DOHH2 (cell line): Measurements from ENCODE around the gene TRIM5.
"Not testable (repeated sequence)": the region's sequence is repeated elsewhere in the genome, so short reads cannot be mapped to it uniquely, and the experiment has no call there.

ENCODE experiments used
- H3F3A ChIP-seq: fragments of 200-600 bp; sonication (generic), shearing (Covaris generic); 2 replicates; pipeline ENCODE4 v1.6.0; 2016; ENCODE audit warnings: antibody characterized with exemption, mild to moderate bottlenecking; ENCODE audit not compliant: control insufficient read depth, insufficient read depth
- H3K27ac ChIP-seq: fragments of 200-600 bp; sonication (generic); 2 replicates; pipeline ENCODE4 v1.5.1; 2014; ENCODE audit warnings: low read depth, mild to moderate bottlenecking, low read length, moderate library complexity
- H3K27me3 ChIP-seq: fragments of 200-600 bp; sonication (generic); 2 replicates; pipeline ENCODE4 v1.6.1; 2014; ENCODE audit warnings: mild to moderate bottlenecking, low read length, mixed read lengths; ENCODE audit not compliant: control insufficient read depth
- H3K36me3 ChIP-seq: fragments of 200-600 bp; sonication (generic); 2 replicates; pipeline ENCODE4 v1.6.1; 2014; ENCODE audit warnings: mild to moderate bottlenecking, low read length, moderate library complexity, mixed read lengths; ENCODE audit not compliant: control insufficient read depth
- H3K4me1 ChIP-seq: fragments of 200-600 bp; sonication (generic); 2 replicates; pipeline ENCODE4 v1.6.1; 2014; ENCODE audit warnings: mild to moderate bottlenecking, low read length, mixed read lengths; ENCODE audit not compliant: control insufficient read depth
- H3K4me2 ChIP-seq: fragments of 200-600 bp; sonication (generic); 2 replicates; pipeline ENCODE4 v1.6.0; 2014; ENCODE audit warnings: mild to moderate bottlenecking, low read length, moderate library complexity
- H3K4me3 ChIP-seq: fragments of 200-600 bp; sonication (generic); 2 replicates; pipeline ENCODE4 v1.5.1; 2014; ENCODE audit warnings: mild to moderate bottlenecking, low read length, mixed read lengths
- H3K79me2 ChIP-seq: fragments of 200-600 bp; sonication (generic); 2 replicates; pipeline ENCODE4 v1.6.1; 2014; ENCODE audit warnings: mild to moderate bottlenecking, low read length, mixed read lengths; ENCODE audit not compliant: control insufficient read depth
- H3K9me2 ChIP-seq: fragments of 200-600 bp; sonication (generic); replicated peaks from 2 replicates; pipeline ENCODE4 v1.6.1; 2014; ENCODE audit warnings: mild to moderate bottlenecking, low read length, mixed read lengths; ENCODE audit not compliant: control insufficient read depth
- H3K9me3 ChIP-seq: fragments of 200-600 bp; sonication (generic); 2 replicates; pipeline ENCODE4 v1.6.1; 2014; ENCODE audit warnings: antibody characterized with exemption, low read length, mixed read lengths; ENCODE audit not compliant: control insufficient read depth, insufficient read depth
- H4K20me1 ChIP-seq: fragments of 200-600 bp; sonication (generic); 2 replicates; pipeline ENCODE4 v1.6.0; 2014; ENCODE audit warnings: low read depth, mild to moderate bottlenecking, antibody characterized with exemption, low read length, moderate library complexity; ENCODE audit not compliant: control insufficient read depth, insufficient read depth
- EZH2phosphoT487 ChIP-seq: fragments of 200-600 bp; sonication (generic); IDR thresholded peaks from 2 replicates; pipeline ENCODE4 v1.6.1; 2017; ENCODE audit warnings: borderline replicate concordance, mild to moderate bottlenecking, antibody characterized with exemption, low read length, moderate library complexity, mixed read lengths
- TF ChIP-seq, protein P1 (sequence below): fragments of 200-600 bp; sonication (generic); IDR thresholded peaks from one replicate; pipeline ENCODE4 v1.5.1; 2014; ENCODE audit warnings: antibody characterized with exemption, mild to moderate bottlenecking, low read depth, low read length; ENCODE audit not compliant: poor library complexity, severe bottlenecking

TRIM5 gene

GRCh38 chr11:5722622-5723021 lies 37.7 kb upstream of the TRIM5 start:
- Histone ChIP-seq H3K4me1 (no peaks in the 10 kb centered on the region), H3K27ac (no peak overlapping the region), H3K79me2 (no peaks in the 10 kb centered on the region), H3K36me3 (no peaks in the 10 kb centered on the region), H3K9me3 (no peaks in the 10 kb centered on the region), H3K4me3 (no peak overlapping the region), H3F3A (no peaks in the 10 kb centered on the region), H3K27me3 (peaks cover 3% of the 10 kb centered on the region; the same call in 1 of the 2 replicates), H4K20me1 (no peaks in the 10 kb centered on the region), H3K9me2 (no peaks in the 10 kb centered on the region), H3K4me2 (no peak overlapping the region)
- TF ChIP-seq EZH2phosphoT487, result no peak
- TF ChIP-seq, protein P1, sequence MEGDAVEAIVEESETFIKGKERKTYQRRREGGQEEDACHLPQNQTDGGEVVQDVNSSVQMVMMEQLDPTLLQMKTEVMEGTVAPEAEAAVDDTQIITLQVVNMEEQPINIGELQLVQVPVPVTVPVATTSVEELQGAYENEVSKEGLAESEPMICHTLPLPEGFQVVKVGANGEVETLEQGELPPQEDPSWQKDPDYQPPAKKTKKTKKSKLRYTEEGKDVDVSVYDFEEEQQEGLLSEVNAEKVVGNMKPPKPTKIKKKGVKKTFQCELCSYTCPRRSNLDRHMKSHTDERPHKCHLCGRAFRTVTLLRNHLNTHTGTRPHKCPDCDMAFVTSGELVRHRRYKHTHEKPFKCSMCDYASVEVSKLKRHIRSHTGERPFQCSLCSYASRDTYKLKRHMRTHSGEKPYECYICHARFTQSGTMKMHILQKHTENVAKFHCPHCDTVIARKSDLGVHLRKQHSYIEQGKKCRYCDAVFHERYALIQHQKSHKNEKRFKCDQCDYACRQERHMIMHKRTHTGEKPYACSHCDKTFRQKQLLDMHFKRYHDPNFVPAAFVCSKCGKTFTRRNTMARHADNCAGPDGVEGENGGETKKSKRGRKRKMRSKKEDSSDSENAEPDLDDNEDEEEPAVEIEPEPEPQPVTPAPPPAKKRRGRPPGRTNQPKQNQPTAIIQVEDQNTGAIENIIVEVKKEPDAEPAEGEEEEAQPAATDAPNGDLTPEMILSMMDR, result no peak

DNA sequence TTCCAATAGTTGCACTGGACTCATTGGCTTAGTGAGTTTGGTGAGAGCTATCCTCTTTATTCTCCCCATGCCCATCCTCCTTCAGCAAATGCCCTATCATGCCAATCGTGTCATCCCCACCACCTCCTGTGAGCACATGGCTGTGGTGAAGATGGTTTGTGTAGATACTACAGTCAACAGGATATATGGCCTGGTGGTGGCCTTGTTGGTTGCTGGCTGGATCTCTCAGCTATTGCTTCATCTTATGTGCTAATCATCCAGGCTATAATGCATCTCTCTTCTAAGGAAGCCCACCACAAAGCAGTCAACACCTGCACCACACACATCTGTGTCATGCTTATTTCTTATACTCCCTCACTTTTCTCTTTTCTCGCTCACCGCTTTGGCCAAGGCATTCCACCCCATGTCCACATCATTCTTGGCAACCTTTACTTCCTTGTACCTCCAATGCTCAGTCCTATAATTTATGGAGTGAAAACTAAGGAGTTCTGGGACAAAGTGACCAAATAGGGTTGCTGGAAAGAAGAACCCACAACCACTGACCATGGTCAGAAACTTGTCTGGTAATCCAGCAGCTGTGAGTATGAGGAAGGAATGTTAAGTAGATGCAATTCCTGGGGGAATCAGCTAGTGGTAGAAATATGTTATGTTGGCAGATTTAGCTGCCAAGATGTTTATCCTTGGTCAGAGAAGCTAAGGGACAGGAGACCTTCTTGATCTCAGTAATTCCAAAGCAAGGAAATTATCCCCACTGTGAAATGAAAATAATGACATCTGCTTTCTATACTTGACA lies 35.0 kb upstream of the TRIM5 start:
- Histone ChIP-seq H3K27ac (no peak overlapping the region), H4K20me1 (no peaks in the 10 kb centered on the region), H3K4me1 (no peaks in the 10 kb centered on the region), H3K27me3 (no peaks in the 10 kb centered on the region), H3F3A (no peaks in the 10 kb centered on the region), H3K79me2 (no peaks in the 10 kb centered on the region), H3K9me2 (no peaks in the 10 kb centered on the region), H3K36me3 (no peaks in the 10 kb centered on the region), H3K4me2 (no peak overlapping the region), H3K9me3 (no peaks in the 10 kb centered on the region), H3K4me3 (no peak overlapping the region)
- TF ChIP-seq, protein P1, result no peak
- TF ChIP-seq EZH2phosphoT487, result no peak

DNA sequence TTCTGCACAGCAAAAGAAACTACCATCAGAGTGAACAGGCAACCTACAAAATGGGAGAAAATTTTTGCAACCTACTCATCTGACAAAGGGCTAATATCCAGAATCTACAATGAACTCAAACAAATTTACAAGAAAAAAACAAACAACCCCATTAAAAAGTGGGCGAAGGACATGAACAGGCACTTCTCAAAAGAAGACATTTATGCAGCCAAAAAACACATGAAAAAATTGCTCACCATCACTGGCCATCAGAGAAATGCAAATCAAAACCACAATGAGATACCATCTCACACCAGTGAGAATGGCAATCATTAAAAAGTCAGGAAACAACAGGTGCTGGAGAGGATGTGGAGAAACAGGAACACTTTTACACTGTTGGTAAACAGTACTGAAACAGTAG lies 31.6 kb upstream of the TRIM5 start:
- H3K79me2 ChIP-seq, H3K27me3 ChIP-seq, H3K36me3 ChIP-seq, H3K4me2 ChIP-seq, H4K20me1 ChIP-seq, H3K4me1 ChIP-seq, H3K9me3 ChIP-seq, H3F3A ChIP-seq, H3K4me3 ChIP-seq, H3K27ac ChIP-seq, H3K9me2 ChIP-seq: not testable (repeated sequence)

- Histone ChIP-seq H3K27me3 (no peaks in the 10 kb centered on the region), H3K4me2 (no peak overlapping the region), H3F3A (no peaks in the 10 kb centered on the region), H4K20me1 (no peaks in the 10 kb centered on the region), H3K79me2 (no peaks in the 10 kb centered on the region), H3K27ac (no peak overlapping the region), H3K4me1 (no peaks in the 10 kb centered on the region), H3K36me3 (peaks cover 6% of the 10 kb centered on the region; the same call in 1 of the 2 replicates), H3K9me2 (no peaks in the 10 kb centered on the region), H3K9me3 (no peaks in the 10 kb centered on the region), H3K4me3 (no peak overlapping the region)
- TF ChIP-seq EZH2phosphoT487, result no peak
- TF ChIP-seq, protein P1, result no peak
Measured at GRCh38 chr11:5713695-5714094, 28.8 kb upstream of the TRIM5 start.
